Measurements from ENCODE around the gene NSDHL.
A peak's percentile ranks its signal among the peaks of the same experiment; 100 is the strongest.
"Not testable (repeated sequence)": the region's sequence is repeated elsewhere in the genome, so short reads cannot be mapped to it uniquely, and the experiment has no call there.

Gene NSDHL

DNA sequence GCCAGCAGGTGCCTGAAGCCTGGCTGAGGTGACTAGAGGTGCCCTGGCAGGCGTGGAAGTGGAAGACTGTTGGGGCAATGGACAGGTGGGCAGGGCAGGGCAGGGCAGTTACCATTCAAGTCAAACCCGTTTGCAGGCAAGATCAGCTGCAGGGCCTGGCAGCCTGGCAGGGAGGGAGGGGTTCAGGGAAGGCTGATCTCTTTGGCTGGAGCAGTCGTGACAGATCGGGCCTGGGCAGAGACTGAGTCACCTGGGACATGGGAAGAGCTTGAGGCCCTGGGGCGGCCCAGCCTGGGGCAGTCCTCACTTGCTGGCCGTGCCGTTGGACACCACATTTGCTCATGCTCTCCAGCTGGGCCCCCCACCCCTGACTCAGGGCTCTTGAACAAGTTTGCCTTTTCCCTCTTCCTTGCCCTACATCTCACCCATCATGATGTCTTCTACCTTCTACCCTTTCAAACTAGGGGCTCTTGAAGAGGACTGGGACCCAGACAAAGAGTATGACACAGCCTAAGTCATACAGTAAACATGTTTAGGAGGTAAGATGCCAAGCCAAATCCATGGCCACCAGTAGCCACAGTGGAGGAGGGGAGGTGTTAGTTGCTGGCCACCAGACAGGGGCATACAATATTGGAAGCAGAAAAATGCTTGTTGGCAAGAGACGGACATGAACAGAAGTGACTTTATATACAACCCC, 65.0 kb downstream of the NSDHL start:
- no peak for DNase-seq

- no peak for DNase-seq
Observed at GRCh38 chrX:152896450-152896849, 65.6 kb downstream of the NSDHL start.

DNA sequence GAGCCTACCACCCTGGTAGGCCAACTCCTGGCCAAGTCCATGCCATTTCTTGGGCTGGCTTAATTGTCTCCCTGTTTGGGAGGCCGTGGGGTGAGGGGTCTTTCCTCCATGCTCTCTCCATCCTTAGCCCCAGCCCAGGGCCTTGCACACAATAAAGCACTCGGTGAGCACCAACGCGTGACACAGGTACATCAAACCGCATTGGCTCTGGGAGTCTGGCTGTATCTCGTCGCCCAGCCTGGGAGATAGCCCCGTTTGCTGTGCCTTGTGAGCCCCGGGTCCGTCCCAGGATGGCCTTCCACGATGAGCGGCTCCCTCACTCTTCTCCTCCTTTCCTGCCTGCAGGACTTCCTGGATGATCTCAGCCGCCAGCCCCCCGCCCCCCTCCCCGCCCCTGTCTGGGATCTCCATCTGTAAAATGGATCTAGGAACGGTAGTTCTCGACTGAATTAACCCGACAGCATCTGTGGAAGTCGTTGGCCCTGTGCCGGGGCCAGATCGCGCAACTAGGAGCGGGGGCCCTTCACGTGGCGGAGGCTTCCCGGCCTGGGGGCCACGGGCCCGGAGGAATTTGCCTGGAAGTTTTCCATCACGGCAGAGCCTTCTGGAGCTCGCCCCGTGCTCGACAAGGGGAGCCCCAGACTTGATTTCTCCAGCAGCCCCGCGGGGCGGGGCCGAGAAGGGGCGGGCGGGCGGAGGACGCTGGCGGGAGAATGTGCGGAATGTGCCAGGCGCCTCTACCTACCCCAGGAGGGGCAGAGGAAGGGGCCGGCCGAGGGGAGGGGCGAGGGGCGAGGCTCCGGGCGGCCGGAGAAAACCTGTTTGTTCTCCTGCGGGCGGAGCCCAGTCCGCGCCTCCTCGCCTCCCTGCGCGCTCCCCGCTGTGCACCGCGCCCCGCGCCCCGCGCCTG, 66.6 kb downstream of the NSDHL start, which contains the start of gene ZNF185:
Gene ZNF185 (plus strand): TSS at position 846 of the 910 bp plus-strand sequence. CDS start 16,423 bp downstream, outside the sequence.
- no peak for DNase-seq

GRCh38 chrX:152898442-152898841, 67.6 kb downstream of the NSDHL start:
- DNase-seq = no peak

GRCh38 chrX:152899111-152899873, 68.4 kb downstream of the NSDHL start:
- no peak for DNase-seq

DNA sequence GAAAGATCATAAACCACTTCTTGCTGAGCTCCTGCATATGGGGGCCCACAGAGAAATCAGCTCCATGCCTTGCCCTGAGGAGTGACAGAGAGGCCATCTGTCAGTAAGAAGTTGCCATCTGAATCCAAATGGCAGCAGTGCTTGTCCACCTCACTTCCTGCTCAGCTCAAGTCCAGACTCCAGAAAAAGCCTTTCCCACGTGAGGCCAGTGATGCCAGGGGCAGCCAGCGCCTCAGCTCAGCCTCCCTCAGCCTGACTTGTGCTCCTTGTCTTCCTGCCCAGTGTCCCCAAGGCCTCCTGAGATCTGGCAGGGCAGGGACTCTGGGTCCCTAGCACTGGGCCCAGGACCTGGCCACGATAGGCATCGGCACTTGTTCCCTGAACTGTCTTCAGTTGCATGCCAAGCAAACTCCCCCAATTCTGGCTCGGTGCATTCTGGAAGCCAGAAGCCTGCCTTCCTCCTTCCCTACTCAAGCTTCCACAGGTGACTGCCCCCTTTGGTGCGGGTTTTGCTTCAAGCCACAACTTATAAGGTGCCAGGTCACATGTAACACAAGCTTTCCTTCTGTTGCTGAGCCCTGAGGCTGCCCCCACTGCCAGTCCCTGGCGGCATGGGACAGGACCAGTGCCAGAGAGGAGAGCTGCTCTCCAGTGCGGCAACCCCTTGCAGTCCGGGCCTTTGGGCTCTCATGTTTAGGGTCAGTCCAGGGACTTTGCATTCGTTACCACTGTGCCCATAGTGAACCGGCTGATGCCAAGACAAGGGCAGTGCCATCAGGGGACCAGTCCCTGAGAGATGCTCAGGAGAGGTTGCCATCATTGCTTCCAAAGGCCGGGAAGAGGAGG, 69.2 kb downstream of the NSDHL start:
- DNase-seq = no peak

DNA sequence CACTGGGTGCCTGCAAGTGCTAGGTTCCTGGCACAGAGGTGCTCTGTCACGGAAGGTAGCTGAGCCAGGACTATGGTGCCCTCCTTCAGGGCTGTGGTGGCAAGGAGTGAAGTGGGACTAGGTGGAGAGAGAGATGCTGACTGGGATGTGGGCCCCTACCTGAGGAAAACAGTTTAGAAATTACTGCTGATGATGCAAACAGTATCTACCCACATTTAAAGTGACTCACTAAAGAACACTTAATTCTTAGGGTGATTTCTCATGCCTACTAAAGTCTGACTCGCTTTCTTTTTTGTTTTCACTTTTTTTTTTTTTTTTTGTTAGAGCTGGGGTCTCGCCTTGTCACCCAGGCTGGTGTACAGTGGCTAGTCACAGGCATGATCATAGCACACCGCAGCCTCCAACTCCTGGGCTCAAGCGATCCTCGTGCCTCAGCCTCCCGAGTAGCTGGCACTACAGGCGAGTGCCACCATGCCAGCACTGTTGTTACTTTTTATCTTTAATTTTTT, 70.1 kb downstream of the NSDHL start:
- no peak for DNase-seq

DNA sequence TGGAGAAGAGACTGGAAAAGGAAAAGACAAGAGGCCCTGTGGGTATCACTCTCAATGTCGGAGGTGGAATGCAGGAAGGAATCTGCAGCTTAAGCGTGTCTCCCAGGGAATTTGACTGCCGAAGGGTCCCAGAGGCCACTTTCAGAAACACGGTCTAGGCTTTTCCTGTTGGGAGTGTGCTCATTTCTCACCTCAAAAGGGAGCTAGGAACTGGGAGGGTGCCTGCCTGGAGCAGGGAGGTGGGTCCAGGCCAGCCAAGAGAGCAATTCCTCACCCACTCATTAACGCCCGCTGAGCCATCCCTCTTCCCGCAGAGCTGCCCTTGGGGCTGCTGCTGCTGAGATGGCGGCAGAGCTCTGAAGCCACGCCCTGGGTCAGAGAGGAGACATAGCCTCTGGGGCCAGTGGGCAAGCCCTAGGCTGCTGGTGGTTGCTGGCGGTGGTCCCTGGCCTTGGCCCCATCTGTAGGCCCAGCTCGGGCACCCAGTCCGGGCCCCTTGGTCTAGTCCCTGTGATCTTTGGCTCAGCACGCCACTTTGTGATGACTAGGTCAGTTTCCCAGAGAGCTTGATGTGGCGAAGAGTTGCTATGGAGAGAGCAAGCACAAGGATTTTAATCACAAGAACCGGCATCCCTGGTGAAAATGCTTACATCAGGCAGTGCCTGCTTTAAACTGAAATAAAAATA, 71.1 kb downstream of the NSDHL start:
- DNase-seq = no peak

- no peak for DNase-seq
Observed at GRCh38 chrX:152902502-152902820, 71.6 kb downstream of the NSDHL start.

DNA sequence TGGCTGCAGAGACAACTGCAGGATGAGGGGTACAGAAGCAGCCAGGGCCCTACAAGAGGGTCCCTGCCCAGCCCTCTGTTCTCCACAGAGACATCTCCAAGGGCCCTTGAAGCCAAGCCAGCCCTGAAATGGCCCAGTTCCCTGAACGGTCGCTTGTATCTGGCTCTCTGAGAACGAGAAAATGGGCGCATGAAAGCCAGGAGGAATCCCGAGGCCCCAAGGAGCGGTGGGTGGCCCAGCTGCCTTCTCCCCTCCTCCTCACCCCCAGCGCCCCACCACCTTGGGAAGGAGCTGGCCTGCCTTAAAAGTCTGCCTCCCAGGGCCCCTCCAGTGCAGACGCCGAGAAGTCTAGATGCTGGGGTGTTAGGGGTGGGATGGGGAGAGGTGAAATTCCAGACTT, 72.7 kb downstream of the NSDHL start:
- DNase-seq = no peak

- DNase-seq = peak; percentile 16
Observed at GRCh38 chrX:152904151-152905080, 73.6 kb downstream of the NSDHL start.

DNA sequence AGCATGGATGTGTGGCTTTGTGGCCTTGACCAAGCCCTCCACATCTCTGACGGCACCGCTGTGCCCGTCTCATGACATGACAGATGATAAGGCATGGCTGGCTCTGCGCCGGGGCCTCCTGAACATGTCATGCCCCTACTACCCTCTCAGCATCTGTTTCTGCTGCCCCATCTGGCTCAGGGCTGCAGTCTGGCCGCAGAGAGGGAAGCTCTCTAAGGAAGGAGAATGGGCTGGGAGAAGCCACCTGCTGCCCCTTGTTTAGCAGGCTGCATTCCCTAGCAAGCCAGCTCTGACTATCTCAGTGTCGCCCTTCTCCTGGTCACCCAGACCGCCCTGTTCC, 74.2 kb downstream of the NSDHL start:
- DNase-seq = no peak

- no peak for DNase-seq
Observed at GRCh38 chrX:152907084-152907651, 76.3 kb downstream of the NSDHL start.

DNA sequence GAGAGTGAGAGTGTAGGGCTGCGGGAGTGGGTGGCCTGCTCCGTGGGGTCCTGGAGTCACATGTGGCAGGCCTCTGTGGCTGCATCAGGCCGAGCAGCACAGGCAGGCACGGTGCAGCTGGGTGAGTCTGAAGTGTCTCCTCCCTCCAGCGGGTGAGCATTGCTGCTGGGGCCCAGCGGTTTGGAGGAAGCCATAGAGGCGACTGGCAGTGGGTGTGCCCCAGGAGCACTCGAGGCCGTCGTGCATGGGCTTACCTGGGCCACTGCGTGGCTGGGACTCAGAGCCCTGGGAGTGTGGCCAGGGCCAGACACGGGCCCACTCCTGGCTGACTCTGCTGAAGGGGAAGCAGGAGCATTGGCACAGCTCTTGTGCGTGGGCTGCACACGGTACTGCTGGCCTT, 77.6 kb downstream of the NSDHL start:
- DNase-seq = no peak

DNA sequence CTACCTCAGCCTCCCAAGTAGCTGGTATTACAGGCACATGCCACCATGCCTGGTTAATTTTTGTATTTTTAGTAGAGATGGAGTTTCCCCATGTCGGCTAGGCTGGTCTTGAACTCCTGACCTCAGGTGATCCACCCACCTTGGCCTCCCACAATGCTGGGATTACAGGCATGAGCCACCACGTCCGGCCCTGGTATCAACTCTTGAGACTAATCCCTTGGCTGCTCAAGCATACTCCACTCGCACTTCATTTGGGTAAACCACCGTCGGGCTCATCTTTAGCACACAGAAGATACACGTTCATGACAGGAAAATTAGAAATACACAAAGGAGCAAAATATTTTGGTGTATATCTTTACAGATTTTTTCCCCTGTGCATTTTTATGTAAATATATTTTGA, 79.2 kb downstream of the NSDHL start:
- not testable (repeated sequence) for DNase-seq

DNA sequence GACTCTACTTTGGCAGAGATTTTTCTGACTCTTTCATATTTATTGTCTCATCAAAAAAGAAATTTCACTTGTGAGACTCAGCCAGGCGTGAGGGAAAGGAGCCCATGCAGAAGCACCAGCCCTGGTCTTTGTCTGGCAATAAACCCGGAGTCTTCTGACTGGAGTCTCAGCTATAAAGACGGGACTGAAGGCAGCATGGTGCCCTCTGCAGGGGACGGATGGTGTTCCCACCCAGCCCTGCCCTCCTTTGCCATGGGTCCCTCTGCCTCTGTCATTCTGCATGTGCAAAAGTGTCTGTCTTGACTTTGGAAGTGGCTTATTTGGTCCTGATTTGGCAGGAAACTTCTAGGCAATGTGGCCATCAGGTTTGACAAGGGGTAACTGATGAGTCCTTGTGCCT, 81.2 kb downstream of the NSDHL start:
- no peak for DNase-seq

DNA sequence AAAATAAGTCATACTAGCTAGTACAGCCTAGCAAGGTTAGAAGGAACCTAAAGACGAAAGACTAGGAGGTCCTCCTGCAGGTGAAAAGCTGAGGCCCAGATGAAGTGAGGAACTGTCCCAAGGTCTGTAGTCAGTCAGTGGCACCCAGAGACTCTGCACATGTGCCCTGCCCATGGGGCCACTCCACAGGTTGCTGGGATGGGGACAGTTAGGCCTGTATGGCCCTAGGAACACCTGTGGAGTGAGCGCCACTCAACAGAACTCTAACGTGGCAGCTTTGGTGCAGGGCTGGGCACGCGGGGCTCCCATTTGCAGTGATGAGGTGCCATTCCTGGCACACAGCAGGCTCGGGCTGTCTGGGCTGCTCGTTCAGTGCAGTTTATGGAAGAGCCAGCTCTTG, 81.8 kb downstream of the NSDHL start:
- DNase-seq = no peak

GRCh38 chrX:152913346-152913745, 82.5 kb downstream of the NSDHL start:
- DNase-seq = no peak

DNA sequence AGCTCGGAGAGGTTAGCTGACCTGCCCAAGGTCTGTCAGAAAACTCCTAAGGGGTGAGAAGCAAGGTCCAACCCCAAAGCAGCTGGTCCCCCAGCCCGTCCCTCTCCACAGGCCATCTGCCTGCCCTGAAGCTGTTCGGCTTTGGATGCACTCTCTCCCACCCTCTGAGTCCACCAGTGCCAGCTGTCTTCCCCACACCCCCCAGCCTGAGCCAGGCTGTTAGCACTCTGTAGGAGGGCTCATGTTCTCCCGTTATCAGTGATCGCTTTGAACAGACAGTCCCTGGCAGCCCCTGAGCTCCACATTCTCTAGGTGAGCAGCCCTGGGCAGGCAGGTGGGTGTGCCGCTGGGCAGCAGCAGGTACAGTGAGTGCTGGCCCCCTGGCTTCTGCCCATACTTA, 83.0 kb downstream of the NSDHL start:
- no peak for DNase-seq

DNA sequence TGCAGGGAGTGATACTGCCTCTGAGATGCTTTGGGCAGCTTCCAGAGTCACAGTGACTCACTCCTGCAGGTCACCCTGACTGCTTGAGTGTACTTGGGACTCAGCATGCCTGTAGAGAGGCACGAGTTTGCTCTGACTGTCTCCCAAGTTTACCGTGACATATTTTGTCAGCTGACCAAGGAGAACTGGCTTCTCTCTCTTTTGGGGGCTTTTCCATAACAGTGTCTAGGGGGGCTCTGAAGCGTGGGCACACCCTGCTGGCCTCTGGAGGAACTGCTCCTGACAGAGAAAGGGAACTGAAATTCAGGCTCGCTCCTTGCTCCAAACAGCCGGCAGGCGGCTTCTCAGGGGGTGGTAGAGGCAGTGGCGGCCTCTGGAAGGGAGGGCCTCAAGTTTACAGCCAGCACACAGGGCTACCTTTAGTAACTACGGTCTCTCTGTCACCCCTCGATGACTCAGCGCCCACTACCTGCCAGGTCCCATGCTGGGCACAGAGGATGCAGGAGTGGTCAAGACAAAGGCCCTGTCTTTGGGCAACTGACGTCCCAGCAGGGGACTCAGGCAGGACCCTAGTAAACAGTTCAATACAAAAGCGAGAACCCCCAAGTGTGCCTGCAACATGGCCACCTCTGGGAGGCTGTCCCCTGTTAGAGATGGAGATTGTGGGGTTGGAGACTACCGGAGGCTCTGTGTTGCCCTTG, 84.8 kb downstream of the NSDHL start:
- DNase-seq = no peak

Data from CD4-positive, alpha-beta T cell treated with Interferon gamma for 1 hour (primary cell).